GM21576 (cell line): Measurements from ENCODE around the gene SLC22A31.
"Not testable (repeated sequence)": the region's sequence is repeated elsewhere in the genome, so short reads cannot be mapped to it uniquely, and the experiment has no call there.

Experiments
- ATAC-seq: cut with Tn5 transposase; IDR thresholded peaks from one replicate; pipeline ENCODE4 v1.9.1; 2021; ENCODE audit warnings: mild to moderate bottlenecking, moderate library complexity; ENCODE audit not compliant: unreplicated experiment

SLC22A31 gene

DNA sequence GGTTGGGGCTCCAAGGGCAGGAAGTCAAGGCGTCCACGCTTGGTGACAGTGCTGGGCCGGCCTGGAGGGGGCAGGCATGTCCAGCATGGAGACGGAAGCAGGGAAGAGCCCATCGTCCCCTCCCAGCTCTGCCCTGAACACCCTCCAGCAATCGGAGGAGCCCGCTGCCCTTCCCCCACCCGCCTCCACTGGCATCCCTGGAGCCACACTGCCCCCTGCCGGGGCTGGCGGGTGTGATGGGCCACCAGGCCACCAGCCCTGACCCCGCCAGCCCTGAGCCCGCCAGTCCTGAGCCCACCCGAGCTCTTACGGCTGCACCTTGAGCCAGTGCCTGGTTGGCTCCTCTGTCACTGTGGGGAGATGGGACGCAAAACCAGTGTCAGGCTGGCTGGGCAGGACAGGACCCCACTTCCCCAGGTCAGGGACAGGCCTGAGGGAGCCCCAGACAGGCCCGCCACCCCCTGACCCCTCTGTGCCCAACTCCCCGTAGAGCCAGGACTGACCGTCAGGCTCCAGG, 32.9 kb downstream of the SLC22A31 start:
- ATAC-seq = no peak

DNA sequence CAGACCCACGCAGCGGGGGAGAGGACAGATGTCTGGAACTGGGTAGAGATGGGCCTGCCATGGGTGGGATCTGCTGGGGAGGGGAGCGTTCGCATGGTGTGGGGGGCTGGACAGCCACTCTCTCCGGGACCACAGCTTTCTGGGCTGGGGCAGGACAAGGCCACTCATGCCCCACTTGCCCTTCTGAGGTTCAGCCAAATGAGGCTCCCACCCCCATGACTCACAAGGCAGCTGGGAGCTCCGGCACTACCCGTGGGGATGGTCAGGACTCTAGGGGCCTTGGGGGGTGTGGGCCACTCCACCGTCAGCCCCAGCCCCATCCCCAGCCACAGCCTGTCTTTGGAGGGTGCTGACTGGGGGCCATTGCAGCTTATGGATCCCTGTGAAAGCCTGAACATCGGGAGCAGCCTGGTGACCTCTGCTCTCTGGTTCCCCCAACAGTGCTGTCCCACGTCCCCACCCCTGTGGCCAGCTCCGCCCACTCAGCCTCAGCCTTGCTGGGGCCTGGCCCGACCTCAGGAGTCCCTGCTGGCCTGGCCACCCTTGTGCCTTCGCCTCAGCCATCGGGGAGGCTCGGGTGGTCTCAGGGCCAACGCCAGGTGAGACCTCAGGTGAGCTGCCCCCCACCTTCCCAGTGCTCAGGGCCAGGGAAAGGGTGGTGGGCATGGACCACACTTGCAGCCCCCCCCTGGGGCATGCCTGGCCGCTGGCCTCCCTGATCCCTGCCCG, 33.5 kb downstream of the SLC22A31 start:
- no peak for ATAC-seq

DNA sequence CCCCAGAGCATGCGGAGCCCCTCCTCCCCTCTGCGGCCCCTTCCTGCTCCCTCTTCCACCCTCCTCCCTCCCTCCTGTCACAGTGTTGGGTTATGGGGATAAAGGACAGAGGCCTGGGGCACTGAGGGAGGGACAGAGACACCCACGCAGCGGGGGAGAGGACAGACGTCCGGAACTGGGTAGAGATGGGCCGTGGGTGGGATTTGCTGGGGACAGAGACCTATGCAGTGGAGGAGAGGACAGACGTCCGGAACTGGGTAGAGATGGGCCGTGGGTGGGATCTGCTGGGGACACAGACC, 34.7 kb downstream of the SLC22A31 start:
- not testable (repeated sequence) for ATAC-seq

DNA sequence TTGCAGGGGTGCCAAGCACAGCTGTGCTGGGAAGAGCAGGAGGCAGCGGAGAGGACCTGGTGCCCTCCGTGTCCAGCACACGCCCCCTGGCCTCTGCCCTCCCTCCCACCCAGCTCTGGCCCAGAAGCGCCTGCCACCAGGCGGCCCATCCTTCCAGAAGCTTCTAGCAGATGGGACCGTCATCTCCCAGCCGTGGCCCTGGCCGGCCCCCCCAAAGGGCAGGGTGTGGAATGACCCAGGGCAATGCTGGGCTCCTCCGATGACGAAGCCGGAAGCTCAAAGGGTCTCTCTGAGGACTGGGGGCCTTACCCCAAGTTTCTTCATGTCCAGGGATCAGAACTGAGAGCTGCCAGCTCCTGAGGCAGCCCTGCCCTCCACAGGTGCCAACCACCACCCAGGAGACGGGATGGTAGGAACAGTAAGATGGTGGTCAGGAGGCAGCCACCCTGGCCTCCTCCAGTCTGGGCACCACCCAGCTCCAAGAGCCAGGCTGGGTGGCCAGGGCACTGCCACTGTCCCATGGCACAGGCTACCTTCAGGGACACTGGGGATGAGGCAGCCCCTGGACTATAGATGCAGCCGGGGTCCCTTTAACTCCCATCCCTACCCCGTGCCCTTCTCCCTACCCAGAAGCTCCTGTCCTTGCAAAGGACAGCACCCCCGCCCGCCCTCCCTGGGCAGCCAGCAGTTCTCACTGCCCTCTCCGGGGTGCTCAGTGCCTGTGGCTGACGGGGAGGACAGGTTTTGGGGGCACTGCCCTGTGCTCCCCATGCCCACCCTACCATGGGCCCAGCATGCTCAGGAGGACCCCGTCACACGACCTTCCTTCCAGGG, 35.3 kb downstream of the SLC22A31 start:
- ATAC-seq = no peak

DNA sequence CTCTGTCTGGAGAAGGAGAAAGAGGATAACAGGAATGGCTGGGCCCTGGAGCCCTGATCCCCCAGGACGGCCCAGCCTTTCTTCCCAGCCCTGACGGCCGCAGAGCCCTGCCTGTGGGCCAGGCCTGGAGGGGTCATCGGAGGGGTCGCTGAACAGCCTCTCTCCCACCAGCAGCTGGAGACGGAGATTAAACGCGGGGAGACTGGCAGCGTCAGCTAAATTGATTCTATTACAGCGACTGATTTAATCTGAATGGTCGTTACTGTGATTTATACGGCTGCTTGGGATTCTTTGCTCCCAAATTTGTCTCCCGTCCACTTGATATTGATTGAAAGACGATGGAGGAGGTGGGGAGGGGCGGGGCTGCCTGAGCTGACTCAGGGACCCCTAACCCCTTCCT, 35.9 kb downstream of the SLC22A31 start:
- no peak for ATAC-seq

DNA sequence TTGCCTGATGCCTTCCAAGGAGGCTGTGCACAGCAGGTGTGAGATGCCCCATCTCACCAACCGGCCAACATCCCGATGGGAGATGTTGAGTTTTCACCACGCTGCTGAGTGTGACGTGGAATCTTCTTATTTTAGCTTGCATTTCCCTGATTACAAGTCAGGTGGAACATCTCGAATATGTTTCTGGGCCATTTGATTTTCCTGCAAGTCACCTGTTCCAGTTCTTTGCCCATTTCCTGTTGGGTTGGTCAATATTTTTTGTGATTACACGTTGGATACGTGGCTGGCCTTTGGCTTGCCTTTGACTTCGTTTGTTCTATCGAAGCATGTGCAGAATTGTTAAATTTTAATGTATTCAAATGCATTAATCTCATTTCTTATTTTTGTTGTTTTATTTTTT, 37.0 kb downstream of the SLC22A31 start:
- ATAC-seq = no peak

DNA sequence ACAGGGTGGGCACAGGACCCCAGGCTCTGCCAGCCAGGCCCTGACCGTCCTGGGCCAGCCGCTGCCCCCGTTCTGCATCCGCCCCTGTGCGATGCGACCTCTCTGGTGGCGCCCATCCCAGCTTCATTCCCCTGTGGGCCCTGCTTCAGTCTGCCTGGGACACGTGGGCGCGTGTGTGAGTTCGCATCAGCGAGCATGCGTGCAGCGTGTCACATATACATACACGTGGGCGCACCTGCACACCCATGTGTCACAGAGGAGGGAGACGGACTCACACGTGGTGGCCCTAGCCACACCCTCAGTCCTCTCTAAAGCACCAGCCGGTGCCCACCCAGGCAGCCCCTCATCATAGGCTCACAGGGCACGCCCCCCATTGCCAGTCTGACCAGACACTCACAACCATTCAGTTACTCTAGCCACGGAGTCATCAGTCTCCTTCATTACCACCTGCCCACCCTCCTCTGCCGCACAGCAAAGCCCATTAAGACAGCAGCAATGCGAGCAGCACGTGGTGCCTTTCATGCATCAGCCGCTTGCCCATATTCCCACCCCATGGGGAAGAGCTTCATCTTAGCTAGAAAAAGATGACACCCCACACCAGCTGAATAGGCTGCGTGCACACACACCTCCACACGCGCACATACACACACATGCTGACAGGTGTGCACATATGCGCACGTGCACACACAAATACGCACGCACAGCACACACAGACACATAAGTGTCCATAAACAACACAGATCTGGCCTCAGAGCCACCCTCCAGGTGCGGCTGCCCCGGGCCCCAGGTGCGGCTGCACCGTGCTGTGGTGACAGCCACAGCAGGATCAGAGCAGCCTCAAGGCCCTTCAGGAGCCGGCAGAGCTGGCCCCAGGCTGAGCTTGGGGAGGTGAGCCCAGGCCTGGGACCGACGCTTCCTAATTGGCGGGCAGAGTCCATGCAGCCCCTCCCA, 38.3 kb downstream of the SLC22A31 start:
- ATAC-seq = no peak

DNA sequence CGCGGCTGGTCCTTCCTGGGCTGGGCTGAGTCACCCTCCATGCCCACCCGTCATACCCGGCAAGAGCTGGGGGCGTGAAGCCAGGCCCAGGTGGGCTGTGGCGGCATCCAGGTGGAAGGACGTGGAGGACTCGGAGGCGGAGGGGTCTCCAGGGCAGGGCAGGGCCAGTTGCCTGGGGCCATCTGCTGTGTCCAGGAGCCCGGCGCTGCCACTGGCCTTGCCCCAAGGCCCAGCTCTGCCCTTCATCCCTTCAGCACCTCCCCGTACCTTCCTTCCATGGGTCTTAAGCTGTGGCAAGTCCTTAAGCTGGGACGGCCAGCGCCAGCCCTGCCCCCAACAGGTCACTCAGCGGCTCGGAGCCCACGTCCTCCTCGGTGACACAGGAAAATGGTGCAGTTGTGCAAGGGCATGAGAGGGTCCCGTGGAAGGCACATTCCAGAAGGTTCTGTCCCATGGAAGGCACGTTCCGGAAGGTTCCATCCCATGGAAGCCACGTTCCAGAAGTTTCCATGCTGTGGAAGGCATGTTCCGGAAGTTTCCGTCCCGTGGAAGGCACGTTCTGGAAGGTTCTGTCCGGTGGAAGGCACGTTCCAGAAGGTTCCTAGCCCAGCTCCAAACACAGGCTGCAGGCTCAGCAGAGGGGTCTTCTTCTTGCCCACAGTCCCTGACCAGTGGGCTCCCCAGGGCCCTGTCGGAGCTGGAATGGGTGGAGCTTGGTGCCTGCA, 39.2 kb downstream of the SLC22A31 start:
- ATAC-seq = no peak

DNA sequence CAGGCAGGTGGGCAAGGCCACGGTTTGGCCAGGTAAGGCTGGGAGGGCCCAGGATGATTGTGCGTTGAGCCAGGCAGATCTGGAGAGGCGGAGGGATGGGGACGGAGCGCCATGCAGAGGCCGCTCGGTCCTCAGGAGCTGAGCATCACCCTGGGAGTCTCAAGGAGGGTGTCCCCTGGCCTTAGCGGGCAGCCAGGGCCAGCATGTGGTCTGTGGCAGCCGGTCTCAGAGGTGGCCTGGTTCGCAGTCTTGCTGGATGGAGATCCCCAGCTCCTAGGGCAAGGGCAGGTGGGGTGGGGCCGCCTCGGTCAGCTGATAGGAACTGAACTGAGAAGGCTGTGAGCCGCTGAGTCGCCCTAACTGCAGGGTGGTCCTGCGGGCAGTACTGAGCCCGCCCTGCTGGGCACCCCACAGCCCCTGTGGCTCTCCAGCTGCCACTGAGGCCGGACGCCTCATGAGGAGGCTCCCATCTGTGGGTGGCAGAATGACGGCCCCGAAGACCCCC, 40.4 kb downstream of the SLC22A31 start:
- no peak for ATAC-seq

DNA sequence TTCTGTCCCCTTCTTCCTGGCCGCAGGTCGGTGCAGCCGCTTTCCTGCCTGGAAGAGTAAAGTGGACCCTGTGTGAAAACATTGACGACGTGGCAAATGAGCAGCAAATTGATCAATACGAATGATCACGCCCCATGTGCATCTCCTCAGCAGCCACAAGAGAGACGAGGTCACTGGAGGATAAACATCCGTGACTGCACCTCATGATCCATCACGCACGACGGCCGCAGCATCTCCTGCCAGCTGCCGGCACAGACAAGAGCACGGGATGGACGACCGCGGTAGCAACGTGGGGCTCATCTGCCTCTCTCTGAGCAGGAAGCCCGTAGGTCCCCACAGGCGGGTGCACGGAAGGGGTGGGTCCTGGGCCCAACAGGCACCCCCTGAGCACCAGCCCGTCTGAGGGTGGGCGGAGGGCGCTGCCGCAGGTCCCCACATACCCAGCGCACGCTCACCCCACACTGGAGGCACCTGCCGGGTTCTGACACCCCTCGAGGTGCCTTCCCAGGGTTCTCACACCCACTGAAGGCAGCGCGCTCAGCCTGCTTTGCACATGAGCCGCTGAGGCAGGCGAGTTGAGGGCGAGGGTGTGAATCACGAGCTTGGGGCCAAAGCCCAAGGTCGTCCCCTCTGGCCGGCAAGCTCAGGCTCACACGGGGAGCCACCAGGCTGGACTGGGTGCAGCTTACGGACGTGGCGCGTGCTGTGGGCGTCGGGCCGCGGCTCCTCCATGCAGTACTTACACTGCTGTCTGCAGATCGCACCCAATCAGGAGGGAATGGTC, 41.1 kb downstream of the SLC22A31 start:
- no peak for ATAC-seq

DNA sequence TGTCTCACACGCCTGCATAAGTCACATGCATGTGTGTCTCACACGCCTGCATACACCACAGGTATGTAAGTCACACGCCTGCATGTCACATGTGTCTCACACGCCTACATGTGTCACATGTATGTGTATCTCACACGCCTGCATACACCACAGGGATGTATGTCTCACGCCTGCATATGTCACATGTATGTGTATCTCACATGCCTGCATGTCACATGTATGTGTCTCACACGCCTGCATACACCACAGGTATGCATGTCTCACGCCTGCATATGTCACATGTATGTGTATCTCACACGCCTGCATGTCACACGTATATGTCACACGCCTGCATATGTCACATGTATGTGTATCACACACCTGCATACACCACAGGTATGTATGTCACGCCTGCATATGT, 42.6 kb downstream of the SLC22A31 start:
- ATAC-seq = no peak

DNA sequence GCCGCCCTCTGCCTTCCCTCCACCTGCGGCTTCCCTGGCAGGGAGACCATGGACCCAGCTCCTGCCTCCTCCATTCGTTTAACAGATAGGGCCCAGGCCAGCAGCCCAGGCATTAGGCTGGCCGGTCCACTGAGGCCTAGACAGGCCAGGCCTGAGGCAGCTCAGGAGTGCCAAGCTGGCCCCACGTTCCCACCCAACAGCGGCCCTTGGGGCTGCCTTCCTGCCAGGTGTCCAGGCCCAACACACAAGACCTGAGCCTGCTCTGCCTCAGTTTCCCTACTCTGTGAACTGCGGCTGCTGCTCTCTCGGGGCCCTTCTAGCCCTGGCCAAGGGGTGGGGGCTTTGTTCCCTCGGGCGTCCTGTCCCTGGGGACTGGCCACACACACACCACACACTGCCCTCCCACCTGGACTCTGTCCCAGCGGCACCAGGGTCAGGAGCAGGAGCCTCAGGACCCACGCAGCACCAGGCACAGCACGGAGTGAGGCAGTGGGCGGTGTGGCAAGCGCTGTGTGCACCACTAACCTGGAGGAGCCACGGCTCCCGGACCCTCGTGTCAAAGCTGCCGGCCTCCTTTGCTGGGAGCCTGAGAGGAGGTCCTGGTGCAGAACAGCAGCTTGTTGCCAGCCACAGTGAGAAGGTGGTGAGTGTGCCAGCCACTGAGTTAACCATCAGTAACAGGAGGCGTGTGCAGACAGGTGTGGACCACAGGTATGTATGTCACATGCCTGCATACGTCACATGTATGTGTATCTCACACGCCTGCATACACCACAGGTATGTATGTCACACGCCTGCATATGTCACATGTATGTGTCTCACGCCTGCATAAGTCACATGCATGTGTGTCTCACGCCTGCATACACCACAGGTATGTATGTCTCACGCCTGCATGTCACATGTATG, 43.3 kb downstream of the SLC22A31 start:
- no peak for ATAC-seq

DNA sequence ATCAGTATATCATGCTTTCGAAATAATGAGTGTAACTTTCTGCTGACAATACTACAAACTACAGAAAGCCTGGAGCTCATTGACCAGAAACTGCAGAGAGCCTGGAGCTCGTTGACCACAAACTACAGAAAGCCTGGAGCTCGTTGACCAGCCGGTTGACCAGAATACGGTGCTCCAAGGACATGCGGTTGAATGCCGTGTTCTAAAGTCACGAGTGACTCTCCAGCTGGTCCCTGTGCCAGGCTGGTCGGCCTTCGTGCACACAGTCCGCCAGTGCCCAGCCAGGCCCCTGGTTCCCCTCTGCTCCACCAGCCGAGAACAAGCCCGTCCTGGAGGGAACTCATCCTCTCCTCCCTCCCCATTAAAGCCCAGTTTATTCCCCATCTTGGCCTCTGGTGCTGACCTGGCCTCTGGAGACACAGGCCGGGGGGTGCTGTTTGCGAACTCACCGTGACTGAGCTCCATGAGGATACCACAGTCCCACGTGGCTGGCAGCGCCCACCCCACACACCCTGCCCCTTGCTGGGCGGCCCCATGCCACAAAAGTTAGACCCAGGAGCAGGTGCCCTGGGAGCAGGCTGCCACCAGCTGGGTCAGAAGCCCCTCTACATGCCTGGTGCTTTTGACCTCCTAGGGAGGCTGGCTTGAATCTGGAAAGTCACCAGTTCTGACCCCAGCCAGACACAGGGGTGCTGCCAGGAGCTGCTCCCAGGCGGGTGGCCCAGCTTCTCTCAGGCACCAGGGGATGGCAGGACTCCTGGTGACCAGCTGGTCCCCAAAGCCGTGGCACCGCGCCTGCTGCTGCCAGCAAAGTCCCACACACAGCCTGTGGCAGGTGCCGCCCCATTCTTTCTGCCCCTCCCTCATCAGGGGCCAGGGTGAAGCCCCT, 44.2 kb downstream of the SLC22A31 start:
- ATAC-seq = no peak

DNA sequence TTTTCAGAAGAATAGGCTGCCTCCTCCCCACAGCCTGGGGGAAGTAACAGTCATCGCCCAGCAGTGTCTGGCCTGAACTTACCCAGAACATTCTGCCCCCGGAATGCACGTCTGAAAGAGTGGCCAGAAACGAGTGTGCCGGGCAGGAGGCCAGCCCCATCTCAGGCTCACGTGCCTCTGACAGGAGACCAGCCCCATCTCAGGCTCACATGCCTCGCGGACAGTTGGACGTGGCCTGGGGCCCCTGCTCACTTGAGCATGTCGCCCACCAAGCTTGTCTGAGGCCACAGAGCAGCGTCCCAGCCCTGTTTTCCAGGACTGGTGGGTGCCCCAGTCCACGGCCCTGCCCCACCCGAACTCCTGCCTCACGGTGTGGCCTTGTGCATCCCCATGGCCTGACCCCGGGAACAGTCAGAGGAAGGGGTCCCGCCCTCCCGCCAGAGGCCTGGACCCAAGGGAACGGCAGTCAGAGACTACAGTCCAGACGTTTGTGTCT, 45.1 kb downstream of the SLC22A31 start:
- ATAC-seq = no peak

DNA sequence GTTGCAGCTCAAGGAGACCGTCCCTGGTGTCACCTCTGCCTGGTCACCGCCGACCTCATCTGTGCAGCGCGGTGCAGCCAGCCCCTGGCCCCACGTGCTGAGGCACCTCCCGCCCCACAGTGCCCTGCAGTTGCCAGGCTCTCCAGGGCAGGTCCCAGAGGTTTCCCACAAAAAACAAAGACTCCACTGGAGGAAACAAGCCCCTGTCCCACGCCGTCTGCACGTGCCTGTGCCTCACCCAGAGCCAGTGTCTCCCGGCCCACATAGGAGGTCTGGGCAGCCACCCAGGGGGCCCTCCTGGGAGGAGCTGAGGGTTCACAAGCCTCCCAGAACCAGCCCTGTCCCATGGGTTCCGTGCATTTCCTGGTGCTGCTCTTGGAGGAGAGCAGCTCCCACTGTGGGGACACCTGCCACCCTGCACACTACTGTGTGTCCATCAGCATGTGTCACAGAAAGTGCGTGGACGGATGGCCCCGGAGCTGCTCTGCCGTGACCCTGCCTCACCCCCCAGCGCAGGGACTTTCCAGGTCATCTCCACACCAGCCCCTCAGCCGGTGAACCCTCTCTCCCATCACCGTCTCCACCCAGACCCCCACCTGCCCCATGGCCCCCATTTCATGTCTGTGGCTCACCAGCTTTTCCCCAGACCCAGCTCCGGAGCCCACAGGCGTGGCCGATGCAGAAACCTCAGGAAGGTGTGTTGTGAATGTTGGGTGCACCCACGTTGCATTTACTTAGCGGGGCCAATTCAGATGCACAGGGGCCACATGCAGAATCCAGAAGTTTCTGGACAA, 45.8 kb downstream of the SLC22A31 start:
- ATAC-seq = no peak

DNA sequence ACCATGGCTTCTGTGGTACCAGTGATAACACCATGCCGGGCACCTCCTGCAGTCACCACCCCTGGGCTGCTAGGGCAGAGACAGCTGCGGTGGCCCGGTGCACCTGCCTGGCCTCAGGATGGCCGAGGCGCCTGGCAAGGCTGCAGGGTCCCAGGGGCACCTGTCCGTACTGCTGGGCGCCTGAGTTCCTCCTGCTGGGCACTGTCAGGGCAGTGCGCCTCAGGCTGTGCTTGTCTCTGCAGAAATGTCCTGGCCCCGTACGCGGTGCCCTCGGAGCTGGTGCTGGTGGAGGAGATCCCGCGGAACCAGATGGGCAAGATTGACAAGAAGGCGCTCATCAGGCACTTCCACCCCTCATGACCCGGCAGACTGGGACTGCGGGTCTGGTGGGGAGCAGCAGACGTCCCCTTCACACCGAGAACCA, 46.5 kb downstream of the SLC22A31 start:
- no peak for ATAC-seq
